HG02759 (cell line): ENCODE results near the gene RFX8.

Source experiments
- ATAC-seq: cut with Tn5 transposase; IDR thresholded peaks from one replicate; pipeline ENCODE4 v1.9.1; 2021; ENCODE audit warnings: mild to moderate bottlenecking, moderate library complexity; ENCODE audit not compliant: unreplicated experiment

RFX8 gene

DNA sequence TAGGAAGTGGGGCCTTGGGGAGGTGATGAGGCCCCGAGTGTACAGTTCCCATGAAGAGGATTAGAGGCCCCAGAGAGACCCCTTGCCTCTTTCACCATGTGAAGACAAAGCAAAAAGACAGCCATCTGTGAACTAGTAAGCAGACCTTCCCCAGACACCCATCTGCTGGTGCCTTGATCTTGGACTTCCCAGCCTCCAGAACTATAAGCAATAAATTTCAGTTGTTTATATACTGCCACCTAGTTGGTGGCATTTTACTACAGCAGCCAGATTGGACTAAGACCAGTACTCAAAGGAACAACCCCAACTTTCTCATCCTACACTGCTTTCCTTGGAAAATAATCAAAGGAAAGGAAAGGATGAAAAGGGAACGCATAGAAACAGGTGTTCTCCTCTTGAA is 59.7 kb downstream of the RFX8 start:
- ATAC-seq, result no peak

DNA sequence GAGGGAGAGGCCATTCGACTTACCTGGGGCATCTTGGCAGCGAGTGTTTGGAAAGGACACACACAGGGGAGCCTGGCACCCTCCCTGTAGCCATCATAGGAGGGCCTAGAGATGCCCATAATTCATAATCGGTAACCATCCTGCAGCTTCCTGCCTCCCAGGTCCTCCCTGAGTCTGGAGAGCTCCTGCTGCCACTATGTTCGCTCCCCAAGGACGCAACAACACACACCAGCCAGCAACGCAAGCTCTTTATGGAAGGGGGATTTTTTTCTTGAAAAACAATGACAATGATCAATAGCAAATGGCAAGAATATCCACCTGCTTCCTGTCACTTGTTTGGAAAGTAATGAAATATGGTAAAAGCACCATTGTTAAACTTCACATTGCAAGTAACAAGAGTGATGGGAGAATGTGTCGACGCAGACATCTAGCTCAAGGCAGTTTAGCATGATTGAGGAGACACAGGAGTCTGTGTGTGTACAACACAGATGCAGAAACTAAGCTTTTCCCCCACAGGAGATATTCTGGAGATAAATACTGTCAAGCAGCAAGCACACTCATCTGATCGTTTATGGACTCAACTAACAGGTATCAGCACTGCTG is 62.7 kb downstream of the RFX8 start:
- no peak for ATAC-seq

DNA sequence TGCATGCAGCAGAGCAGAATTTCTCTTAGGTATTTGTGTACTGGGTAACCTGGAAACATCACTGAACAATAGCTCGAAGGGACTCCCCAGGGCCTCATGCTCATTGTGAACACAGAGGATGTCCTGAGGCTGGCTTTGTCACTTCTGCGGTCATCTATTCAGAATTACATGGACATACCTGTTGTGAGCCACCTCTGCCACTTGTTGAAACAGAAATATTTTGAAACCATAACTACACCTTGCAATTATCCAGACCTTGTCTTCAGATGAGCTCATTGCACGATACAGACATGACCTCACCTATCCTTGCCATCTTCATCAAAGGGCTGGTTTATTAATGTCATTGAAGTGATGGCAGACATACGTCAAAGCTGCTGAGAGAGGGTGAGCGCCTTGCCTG is 64.2 kb downstream of the RFX8 start:
- ATAC-seq, result no peak

DNA sequence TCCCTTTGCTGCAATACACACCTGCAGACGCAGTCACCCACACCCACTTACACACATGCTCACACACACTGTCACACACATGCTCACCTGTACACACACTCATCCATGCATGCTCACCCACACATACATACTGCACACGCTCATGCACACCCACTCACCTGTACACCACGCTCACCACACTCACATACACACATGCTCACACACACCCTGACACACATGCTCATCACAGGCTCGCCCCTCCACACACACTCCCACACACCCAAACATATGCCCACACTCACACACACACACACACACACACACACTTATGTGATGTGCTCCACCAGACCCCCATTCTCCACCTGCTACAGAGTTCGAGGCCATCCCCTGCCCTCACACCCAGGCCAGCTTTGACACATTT is 64.8 kb downstream of the RFX8 start:
- ATAC-seq, result no peak

DNA sequence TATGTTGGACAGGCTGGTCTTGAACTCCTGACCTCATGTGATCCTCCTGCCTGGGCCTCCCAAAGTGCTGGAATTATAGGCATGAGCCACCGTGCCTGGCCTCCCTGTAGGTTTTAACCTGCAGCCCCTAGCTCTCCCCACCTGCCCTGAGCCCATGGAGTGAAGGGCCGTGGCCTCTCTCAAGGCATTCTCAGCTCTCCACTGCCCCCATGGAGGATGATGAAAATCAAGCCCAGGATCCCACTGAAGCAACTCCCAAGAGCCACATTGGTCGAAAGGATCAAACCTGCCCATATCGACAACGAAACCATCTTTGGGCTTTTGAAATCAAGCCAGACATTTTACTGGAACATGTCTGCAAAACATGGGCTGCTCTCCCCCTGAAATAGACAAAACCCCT is 65.2 kb downstream of the RFX8 start:
- ATAC-seq, result no peak

DNA sequence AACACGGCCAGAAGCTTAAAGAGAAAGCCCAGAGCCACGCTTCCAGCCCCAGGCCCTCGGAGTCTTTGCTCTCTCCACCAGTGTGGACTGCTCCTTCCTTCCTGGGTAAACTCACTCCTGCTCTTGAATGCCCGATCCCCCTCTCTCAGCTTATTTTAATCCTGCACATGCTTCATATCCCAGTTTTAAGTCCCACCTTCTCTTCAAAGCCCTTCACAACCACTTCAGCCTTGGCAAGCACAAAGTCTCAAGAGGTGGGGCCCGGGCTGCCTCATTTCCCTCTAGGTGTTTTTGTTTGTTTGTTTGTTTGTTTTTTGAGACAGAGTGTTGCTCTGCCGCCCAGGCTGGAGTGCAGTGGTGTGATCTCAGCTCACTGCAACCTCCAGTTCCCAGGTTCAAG is 66.0 kb downstream of the RFX8 start:
- ATAC-seq, result no peak

DNA sequence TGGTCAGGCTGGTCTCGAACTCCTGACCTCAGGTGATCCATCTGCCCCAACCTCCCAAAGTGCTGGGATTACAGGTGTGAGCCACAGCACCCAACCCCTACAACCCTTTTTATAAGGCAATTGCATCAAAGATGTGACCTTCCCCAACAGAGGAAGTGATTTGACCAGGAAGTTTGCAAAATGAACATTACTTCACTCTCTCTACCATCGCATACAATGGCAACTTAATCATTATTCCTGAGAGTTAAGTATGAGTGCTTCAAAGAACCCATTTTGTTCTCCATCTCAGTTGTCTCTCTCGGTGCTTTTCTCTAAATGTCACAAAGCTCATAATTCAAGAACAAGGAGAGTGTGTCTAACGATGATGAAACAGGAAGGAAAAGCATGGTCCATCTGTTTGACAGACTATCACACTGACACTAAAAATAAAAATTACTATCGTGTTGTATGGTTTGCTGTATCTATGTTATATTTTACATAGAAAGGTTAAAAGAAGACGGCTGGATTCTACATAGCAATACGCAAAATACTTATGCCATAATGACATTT is 69.5 kb downstream of the RFX8 start:
- no peak for ATAC-seq

DNA sequence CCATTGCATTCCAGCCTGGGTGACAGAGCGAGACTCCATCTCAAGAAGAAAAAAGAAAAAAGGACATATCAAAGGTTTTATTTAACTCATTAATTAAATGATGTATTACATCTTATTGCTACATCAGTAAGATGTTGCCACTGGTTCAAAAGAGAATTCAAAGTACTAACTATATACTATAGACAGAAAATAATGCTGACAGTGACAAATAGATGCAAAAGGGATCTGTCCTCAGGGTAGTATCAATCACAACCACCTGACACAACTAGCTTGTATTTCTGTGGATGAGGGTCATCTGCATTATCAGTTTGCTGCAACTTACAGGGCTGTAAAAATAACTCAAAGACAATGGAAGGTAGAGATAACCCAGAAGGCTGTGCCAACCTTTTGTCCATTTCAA is 71.2 kb downstream of the RFX8 start:
- no peak for ATAC-seq

DNA sequence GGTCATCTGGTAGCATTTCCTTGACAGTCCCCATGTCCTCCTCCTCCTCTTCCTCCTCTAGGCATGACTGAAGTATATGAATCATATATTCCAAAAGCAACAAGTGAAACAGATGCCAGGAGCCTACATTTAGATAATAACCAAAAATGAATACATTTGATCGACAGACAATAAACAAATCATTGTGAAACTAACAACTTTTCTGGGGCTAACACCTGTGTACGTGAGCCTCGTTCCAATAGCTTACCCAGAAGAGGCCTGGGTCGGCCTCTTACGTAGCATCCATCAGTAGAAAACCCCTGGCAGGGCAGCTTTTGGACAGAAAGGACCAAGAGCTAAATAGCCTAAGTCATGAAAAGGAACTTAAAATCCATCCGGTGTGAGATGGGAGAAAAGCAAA is 72.3 kb downstream of the RFX8 start:
- ATAC-seq, result no peak

DNA sequence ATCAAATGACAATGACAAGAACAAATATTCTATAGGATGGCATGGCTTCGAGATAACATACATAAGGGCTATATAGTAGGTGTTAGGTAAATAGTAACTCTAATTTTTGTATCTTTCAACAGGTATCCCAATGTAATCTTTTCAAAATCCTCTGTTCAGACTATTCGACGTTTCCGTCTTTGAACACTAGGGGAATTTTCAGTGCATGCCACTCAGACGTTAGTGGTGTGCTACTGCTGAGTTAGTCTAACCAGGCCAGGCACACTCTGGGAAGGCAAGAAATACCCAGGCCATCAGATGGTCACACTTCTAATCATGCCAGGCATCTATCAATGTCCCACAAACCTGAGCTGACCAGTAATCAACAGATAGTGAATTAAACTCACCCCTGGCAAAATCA is 73.0 kb downstream of the RFX8 start:
- no peak for ATAC-seq

DNA sequence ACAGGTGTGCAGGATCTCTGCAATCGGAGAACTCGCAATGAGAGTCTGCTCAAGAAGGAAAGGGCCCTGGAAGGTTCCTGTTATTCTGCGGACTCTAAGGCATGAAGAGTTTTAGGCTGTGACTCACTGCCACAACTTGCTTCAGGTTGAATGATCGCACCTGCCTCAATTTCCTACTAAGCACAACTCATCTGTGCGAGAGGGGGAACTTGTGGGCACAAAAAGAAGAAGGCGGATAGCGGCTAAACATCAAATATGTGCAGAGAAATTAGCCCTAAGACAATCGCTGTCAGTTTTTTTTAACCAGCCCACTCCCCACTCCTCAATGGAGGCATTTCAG is 73.6 kb downstream of the RFX8 start:
- ATAC-seq, result no peak

DNA sequence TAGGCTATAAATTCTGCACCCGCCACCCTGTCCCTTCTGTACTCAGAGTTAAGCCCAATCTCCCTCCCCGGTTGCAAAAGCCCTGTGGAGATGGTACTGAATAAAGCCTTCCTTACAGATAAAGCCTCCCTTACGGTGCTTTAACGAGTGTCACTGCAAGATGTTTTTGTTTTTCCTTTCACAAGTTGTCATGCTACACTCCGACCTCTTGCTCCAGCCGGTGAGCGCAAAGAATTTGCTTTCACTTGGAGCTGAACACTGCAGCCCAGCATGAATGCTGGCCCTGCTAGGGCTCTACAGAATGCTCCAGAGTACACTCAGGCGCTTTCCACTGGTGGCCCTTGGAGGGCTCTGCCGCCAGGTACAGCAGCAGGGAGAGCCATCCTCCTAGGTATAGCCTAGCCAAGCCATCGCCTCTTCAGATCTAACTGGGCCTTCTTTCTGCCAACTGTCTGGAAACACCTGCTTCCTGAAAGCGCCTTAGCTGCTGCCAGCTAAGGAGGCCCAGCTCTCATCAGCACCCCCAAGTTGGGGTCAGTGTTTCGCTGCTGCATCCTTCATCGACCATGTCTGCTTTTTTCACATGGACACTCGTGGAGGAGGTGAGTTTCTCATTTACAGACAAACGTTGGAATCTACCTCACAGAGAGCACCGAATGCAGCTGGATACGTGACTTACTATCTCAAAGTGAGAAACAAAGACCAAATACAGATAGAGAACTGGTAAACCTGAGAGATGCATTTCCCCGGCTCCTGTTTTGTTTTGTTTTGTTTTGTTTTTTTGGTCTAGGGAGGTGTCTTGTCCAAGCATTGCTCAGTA is 74.2 kb downstream of the RFX8 start:
- no peak for ATAC-seq

DNA sequence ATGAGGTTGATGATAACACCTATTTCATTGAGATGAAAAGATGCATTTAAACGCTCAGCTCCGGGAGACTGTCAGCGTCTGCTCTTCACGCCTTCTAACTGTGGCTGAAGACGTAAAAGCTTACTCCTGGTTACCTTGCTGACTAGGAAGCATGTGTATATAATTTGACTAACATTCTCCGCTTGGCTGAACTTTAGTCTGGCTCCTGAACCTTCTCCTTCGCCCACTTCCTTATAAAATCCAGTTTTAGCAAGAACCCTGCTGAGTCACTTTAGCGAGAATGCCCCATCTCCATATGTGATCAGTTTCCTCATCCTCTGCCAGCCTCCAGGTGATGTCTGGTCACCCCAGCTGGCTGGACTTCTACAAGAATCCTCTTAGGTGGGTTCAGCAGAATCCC is 74.9 kb downstream of the RFX8 start:
- no peak for ATAC-seq

DNA sequence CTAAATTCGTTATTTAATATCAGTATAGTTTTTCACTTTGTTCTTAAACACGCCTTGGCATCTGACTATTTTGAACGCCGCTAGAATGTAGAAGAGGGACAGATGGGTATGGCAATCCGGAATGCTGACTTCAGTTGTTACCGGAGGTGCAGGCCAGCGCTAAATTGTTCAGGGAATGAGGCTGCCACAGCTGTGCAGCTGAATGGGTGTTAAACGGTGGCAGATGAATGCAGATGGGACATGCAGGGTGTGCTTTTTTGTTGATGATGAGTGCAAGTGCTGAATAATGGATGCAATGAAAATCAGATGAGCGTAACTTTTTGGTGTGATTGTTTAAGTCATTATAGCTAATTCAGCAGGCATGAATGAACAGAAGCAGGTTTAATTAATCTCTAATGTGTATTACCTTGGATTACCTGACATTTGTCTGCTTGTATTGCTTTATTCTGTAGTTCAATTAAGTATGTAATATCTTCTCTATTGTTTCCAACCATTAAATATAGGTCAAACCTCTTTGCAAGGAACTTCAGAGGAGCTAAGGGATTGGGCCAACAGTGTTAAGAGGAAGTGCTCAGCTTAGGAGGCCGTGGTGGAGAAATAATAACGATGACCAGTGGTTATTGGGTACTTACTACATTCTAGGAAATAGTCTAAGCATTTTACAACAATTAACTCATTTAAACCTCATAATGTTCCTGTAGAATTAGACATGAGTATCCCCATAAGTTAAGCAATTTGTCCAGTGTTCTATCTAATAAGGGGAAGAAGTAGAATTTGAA is 75.7 kb downstream of the RFX8 start:
- no peak for ATAC-seq

DNA sequence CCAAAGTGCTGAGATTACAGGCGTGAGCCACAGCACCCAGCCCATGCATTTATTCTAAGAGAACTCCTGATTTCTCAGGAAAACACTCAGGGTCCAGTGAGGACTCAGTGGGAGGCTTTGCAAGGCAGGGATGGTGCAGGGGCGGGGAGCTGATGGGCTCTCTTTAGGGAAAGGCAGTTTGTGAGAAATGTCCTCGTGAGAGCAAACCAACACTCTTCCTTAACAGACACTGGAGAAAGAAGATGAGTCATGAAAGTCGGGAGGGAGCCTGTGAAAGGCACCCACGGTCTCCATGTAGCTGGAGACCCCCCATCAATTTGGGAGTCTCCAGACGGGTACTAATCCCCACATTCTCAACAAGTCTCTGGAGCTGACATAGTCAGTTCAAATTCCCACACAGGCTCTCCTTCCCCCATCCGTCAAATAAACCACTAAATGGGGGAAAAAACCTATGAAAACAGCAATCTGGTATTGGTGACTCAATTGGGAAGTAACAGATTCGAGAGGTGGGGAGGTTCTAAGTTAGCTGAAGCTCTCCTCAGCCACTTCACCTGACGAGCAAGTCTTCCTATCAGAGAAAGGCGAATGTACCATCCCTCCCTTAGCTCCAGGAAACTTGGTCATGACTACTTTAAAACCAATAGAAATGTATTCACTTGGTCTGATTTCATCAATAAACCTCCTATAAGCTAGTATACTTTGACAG is 76.6 kb downstream of the RFX8 start:
- ATAC-seq, result no peak

DNA sequence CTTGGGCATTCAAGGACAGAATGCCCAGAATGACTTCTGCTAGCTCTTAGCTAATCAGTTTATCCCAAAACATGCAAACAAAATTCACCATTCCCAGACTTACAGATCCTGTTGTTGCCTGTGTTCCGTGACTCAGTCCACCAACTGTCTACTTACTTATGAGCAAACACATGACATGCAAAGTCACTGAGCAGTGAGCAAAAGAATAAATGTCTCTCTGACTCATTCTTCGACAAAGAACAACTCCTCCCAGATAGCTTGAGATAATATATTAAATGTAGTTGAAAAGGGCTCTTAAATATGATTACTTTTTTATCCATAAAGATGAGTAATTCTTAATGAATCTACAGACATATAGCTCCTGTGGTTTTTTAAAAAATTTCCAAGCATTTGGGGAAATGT is 78.6 kb downstream of the RFX8 start:
- no peak for ATAC-seq

DNA sequence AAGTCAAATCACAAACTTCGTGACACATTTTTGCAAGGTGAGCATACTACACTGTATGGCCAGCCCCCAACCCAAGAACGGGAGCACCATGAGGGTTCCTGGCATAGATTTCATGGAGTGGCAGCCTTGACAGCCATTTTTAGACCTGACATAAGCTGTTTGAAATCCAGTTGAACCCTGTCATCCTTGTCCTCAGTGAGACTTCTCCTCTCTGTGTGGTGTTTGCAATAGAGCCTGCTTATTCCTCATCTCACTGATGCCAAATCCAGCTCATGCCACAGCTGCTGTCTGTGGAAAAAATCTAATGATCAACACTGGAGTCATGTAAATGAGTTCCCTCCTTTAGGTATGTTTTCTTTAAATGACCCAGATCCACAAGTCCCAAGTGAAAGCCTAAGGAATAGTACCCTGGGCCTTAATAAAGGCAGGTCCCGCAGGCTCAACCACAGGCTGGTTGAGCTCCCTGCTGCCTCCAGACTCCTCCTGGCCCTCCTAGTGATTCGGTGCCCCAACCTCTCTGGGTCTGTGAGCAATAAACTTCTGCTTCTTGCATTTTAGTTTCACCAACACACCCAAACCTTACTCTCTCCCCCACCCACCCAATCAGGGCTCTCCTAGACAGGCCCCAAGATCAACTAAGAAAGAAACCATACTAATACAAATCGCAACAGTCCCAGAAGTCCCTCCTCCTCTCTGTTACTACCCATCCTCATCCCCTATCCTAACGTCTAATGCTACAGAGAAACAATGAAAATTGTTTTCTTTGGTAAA is 79.2 kb downstream of the RFX8 start:
- no peak for ATAC-seq

DNA sequence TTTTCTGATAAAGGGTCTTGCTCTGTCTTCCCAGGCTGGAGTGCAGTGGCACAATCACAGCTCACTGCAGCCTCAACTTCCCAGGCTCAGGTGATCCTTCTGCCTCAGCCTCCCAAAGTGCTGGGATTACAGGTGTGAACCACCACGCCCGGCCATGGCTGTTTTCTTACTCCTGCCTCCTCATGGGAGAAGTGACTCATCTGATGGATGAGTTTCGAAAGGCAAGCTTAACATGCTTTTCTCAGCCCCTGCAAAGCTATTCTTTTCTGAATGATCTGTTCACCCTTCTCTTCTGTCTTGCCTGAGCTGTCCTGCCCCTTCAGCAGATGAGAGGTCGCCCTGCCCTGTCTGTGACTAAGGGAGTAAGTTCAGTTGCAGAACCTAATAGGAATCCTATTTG is 86.7 kb downstream of the RFX8 start:
- no peak for ATAC-seq

DNA sequence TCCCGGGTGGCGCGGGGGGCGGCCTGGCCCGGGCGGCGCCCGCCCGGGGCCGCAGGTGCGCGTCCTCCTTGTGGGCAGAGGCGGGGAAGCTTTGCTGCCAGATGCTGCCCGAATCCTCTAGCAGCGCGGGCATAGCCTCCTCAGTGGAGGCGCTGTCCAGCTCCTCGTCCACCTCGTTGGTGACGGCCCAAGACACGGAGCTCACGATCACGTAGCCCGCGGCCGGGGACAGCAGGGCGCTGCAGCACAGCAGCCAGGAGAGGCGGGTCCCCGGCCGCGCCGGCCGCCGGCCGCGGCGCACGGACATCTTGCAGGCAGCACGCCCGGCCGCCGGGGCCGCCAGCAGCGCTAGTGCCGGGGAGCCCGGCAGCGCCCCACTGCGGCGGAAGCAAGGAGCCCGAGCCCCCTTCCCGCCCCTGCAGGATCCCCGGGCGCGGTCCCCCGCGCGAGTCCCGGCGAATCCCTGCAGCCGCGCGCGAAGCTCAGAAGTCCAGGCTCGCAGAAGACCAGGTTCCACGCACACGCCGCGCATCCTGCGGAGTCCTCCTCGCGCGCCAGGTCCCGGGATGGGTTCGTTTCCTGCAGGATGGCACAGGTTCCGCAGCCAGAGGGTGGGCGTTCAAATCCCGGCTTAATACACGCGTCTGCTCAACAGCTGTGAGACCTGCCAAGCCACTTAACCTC is 87.6 kb downstream of the RFX8 start, which contains the start of gene CREG2:
Gene CREG2 (minus strand): TSS at position 353 of the 684 bp plus-strand sequence. CDS start 46 bp downstream, at position 307.
- ATAC-seq, result peak; percentile 63
